A549 (cell line): Measurements from ENCODE around the gene EMP3. TPM values are rescaled to one million over a fixed set of nuclear protein-coding genes. Genes with fewer than 3 reads are reported as not detected.

ENCODE experiments used
- ATAC-seq, 2 experiments: fragments of 200-7000 bp in 1 of 2; fragments of >200 bp in 1 of 2; cut with Nextera tagmentation in 1 of 2; cut with Tn5 transposase in 1 of 2; 3 replicates each; pipeline versions ENCODE4 v1.8.0 to v1.9.1; 2018 to 2020; ENCODE audit warnings: mild to moderate bottlenecking in 1 of 2, moderate library complexity in 1 of 2
- CTCF ChIA-PET: fragments of 300-600 bp; sonication (Branson Sonifier 250); formaldehyde crosslinking; extraction: SDS; loops from one replicate; lab custom pipeline; 2021; ENCODE audit warnings: antibody characterized with exemption, inconsistent platforms; lab: Yijun Ruan, JAX
- POLR2A ChIA-PET: fragments of 350-600 bp; formaldehyde crosslinking; extraction: SDS; loops from one replicate; lab custom pipeline; 2021; ENCODE audit warnings: antibody characterized with exemption, inconsistent platforms; lab: Yijun Ruan, JAX
- DNase-seq, 2 experiments: peaks; one replicate each; pipeline versions ENCODE4 v3.0.0 to v3.0.0-alpha.2; 2011 to 2016; ENCODE audit warnings: low read depth in 1 of 2, low spot score in 1 of 2
- FAIRE-seq: peaks from 2 replicates; lab custom pipeline; 2011; peaks lifted over from hg19 to GRCh38; lab: Jason Lieb, UNC
- H3K27ac ChIP-seq, 2 experiments: fragments of >200 bp; sonication (Bioruptor Twin); formaldehyde crosslinking; 3 replicates each; pipeline ENCODE4 v1.5.1; 2016 to 2017
- H3K4me1 ChIP-seq: fragments of >200 bp; sonication (Bioruptor Twin); formaldehyde crosslinking; 3 replicates; pipeline ENCODE4 v1.6.1; 2016
- H3K4me2 ChIP-seq: fragments of >200 bp; sonication (Bioruptor Twin); formaldehyde crosslinking; 3 replicates; pipeline ENCODE4 v1.6.1; 2016
- H3K4me3 ChIP-seq: fragments of >200 bp; sonication (Bioruptor Twin); formaldehyde crosslinking; 3 replicates; pipeline ENCODE4 v1.5.1; 2016
- H3K9me3 ChIP-seq: fragments of >200 bp; sonication (Bioruptor Twin); formaldehyde crosslinking; 3 replicates; pipeline ENCODE4 v1.6.1; 2016
- BHLHE40 ChIP-seq: IDR thresholded peaks from 2 replicates; pipeline ENCODE4 v1.6.1; 2012; ENCODE audit warnings: low read depth, low read length, inconsistent platforms
- CEBPB ChIP-seq, 2 experiments: fragments of >200 bp in 1 of 2; sonication (Bioruptor Twin) in 1 of 2; formaldehyde crosslinking in 1 of 2; IDR thresholded peaks; 2 replicates each; pipeline ENCODE4 v1.6.1; 2012 to 2016
- CHD2 ChIP-seq: fragments of 150-350 bp; IDR thresholded peaks from 2 replicates; pipeline ENCODE4 v1.6.1; 2014; ENCODE audit warnings: low read length; ENCODE audit not compliant: partially characterized antibody
- CTCF ChIP-seq: fragments of >200 bp; sonication (Bioruptor Twin); formaldehyde crosslinking; IDR thresholded peaks from 3 replicates; pipeline ENCODE4 v1.5.1; 2016
- EHF ChIP-seq: fragments of 250-450 bp; sonication (Bioruptor Pico); IDR thresholded peaks from 2 replicates; pipeline ENCODE4 v1.5.0; 2020; ENCODE audit warnings: mild to moderate bottlenecking
- FOSB ChIP-seq: fragments of 250-450 bp; sonication (Bioruptor Pico); IDR thresholded peaks from 2 replicates; pipeline ENCODE4 v1.5.0; 2020; ENCODE audit warnings: mild to moderate bottlenecking, moderate library complexity
- FOSL2 ChIP-seq, 2 experiments: fragments of 450-650 bp in 1 of 2; fragments of >200 bp in 1 of 2; sonication (Bioruptor Twin) in 1 of 2; formaldehyde crosslinking; IDR thresholded peaks; 2 replicates each; pipeline versions ENCODE4 v1.5.0 to v1.6.1; 2016 to 2020; ENCODE audit warnings: mild to moderate bottlenecking in 1 of 2, moderate library complexity in 1 of 2
- HDAC2 ChIP-seq: fragments of 200-600 bp; sonication (generic); IDR thresholded peaks from 2 replicates; pipeline ENCODE4 v1.6.1; 2016
- HES2 ChIP-seq: fragments of >200 bp; sonication (Bioruptor Twin); formaldehyde crosslinking; IDR thresholded peaks from 2 replicates; pipeline ENCODE4 v1.6.1; 2016
- HOXA7 ChIP-seq: fragments of 250-450 bp; sonication (Bioruptor Pico); IDR thresholded peaks from 2 replicates; pipeline ENCODE4 v1.5.0; 2020; ENCODE audit warnings: mild to moderate bottlenecking, moderate library complexity
- HOXB13 ChIP-seq: fragments of 250-450 bp; sonication (Bioruptor Pico); IDR thresholded peaks from 2 replicates; pipeline ENCODE4 v1.5.0; 2020; ENCODE audit warnings: low read depth, mild to moderate bottlenecking, moderate library complexity
- MAX ChIP-seq: IDR thresholded peaks from 2 replicates; pipeline ENCODE4 v1.6.1; 2012
- NPAS2 ChIP-seq: fragments of 250-450 bp; sonication (Bioruptor Pico); IDR thresholded peaks from 2 replicates; pipeline ENCODE4 v1.8.0; 2022; ENCODE audit warnings: mild to moderate bottlenecking, moderate library complexity, borderline replicate concordance
- PHF8 ChIP-seq: fragments of 200-600 bp; sonication (generic); IDR thresholded peaks from 2 replicates; pipeline ENCODE4 v1.6.1; 2016; ENCODE audit warnings: low read depth, mild to moderate bottlenecking, antibody characterized with exemption, moderate library complexity, borderline replicate concordance
- RARB ChIP-seq: fragments of 250-450 bp; sonication (Bioruptor Pico); IDR thresholded peaks from 2 replicates; pipeline ENCODE4 v1.8.0; 2021; ENCODE audit warnings: mild to moderate bottlenecking, moderate library complexity
- RCOR1 ChIP-seq: fragments of 150-350 bp; IDR thresholded peaks from 2 replicates; pipeline ENCODE4 v1.6.1; 2014; ENCODE audit warnings: antibody characterized with exemption, low read length, low read depth
- RFX5 ChIP-seq: fragments of 450-650 bp; IDR thresholded peaks from 2 replicates; pipeline ENCODE4 v1.7.1; 2014; ENCODE audit warnings: antibody characterized with exemption, mild to moderate bottlenecking, moderate library complexity
- SMC3 ChIP-seq: fragments of >200 bp; sonication (Bioruptor Twin); formaldehyde crosslinking; IDR thresholded peaks from 3 replicates; pipeline ENCODE4 v1.6.1; 2018; ENCODE audit warnings: inconsistent platforms
- SREBF2 ChIP-seq: fragments of 450-650 bp; IDR thresholded peaks from 2 replicates; pipeline ENCODE4 v1.6.1; 2014; ENCODE audit warnings: mild to moderate bottlenecking, moderate library complexity
- TFCP2L1 ChIP-seq: fragments of 250-450 bp; sonication (Bioruptor Pico); IDR thresholded peaks from 2 replicates; pipeline ENCODE4 v1.5.0; 2021; ENCODE audit warnings: mild to moderate bottlenecking
- TP53 ChIP-seq: fragments of 250-450 bp; sonication (Bioruptor Pico); IDR thresholded peaks from 2 replicates; pipeline ENCODE4 v1.5.0; 2021; ENCODE audit warnings: mild to moderate bottlenecking, moderate library complexity
- WGBS: methylation state at CpG from one replicate; pipeline ENCODE4 v1.1.6; 2017; ENCODE audit errors: missing lambda C conversion rate; 5-methylcytosine and 5-hydroxymethylcytosine counted together
- polyA plus RNA-seq, 4 experiments: library from polyadenylated mRNA; depleted of rRNA in 3 of 4; stranded (reverse); fragments of >200 nt; fragmentation: RNase III in 1 of 4; extraction: RNeasy Plus Mini Kit Qiagen cat#74134 plus additional on column Dnase treatment in 1 of 4; gene quantifications; 2 replicates in 3 of 4; 3 replicates in 1 of 4; pipeline ENCODE4 v1.2.3, GENCODE V29; 2011 to 2017
- TF ChIP-seq, protein P1 (sequence below): IDR thresholded peaks from 2 replicates; pipeline ENCODE4 v1.6.1; 2012; ENCODE audit warnings: low read depth, borderline replicate concordance
- TF ChIP-seq, protein P2 (sequence below): fragments of 150-350 bp; IDR thresholded peaks from 2 replicates; pipeline ENCODE4 v1.6.1; 2014; ENCODE audit warnings: low read depth, mild to moderate bottlenecking, low read length

Gene EMP3
- polyA plus RNA-seq, 2 of the 4 experiments (the other 2 are of a cell fraction) = 147 to 580 TPM

- Histone ChIP-seq H3K27ac (peak overlapping the region; percentile 90 to 97), H3K4me1 (peaks cover 8% of the 10 kb centered on the region), H3K4me2 (peak overlapping the region; percentile 95), H3K9me3 (no peaks in the 10 kb centered on the region), H3K4me3 (peak overlapping the region; percentile 51)
- FAIRE-seq (no peak), DNase-seq (no peak), ATAC-seq (no peak)
- 66% methylated on average over 9 of the region's 10 CpGs for WGBS
- no peak for TF ChIP-seq HOXA7 (CRISPR knock-in tag)
- TF ChIP-seq RARB (CRISPR knock-in tag) = no peak
- no peak for TF ChIP-seq RCOR1
- no peak for TF ChIP-seq PHF8
- TF ChIP-seq RFX5 = no peak
- no peak for TF ChIP-seq CTCF
- no peak for TF ChIP-seq SREBF2
- CTCF ChIA-PET = interaction anchor here (0.6 to 2.7 kb wide), 10 partner anchors 8 to 218 kb away, joined by 3 to 20 read pairs (median 5); partner anchors contain the start of genes GRIN2D and KDELR1
- POLR2A ChIA-PET = interaction anchor here (1.0 to 3.1 kb wide), 9 partner anchors 8 to 254 kb away, joined by 3 to 36 read pairs (median 5); partner anchors contain the start of genes CARD8, KDELR1, RPL18 and SPHK2
Observed at GRCh38 chr19:48364598-48365348, 39.4 kb downstream of the EMP3 start.

DNA sequence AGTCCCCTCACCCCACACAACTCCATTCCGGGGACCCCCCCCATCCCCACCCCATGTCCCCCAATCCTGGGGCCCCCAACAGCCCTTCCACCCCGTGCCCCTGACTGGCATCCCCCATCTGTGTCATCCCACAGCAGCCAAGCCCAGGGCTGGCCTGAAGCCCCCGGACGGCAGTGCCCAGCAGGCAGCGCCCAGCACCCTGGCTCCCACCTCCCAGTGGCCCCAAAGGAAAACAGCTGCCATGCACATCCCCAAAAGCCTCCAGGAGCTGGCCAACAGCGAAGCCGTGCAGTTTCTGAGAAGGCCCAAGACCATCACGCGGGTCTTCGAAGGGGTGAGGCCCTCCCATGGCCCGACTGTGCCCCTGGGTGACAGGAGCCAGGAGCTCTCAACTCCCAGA, 40.2 kb downstream of the EMP3 start:
- no peak overlapping the region for H3K4me3 ChIP-seq
- no peak overlapping the region for H3K4me2 ChIP-seq
- 96% methylated on average over 9 of the region's 11 CpGs for WGBS
- FAIRE-seq (no peak), DNase-seq (no peak), ATAC-seq (no peak)
- ChIA-PET CTCF (interaction anchor here (0.6 to 2.0 kb wide), 3 partner anchors 10 to 217 kb away, joined by 3 to 4 read pairs (median 3); no protein-coding TSS in a partner anchor), POLR2A (no interaction called here)
- TF ChIP-seq FOSL2 (IDR thresholded peaks at IDR 0.05) (no peak), FOSL2 (CRISPR knock-in tag; IDR thresholded peaks at IDR 0.05) (no peak), FOSB (CRISPR knock-in tag) (no peak), HDAC2 (no peak), NPAS2 (CRISPR knock-in tag) (no peak)
- H3K27ac ChIP-seq = peak overlapping the region in 1 of 2 experiments; percentile 97; a peak in 1 of 6 replicates
- H3K4me1 ChIP-seq = peaks cover 8% of the 10 kb centered on the region
- H3K9me3 ChIP-seq = no peaks in the 10 kb centered on the region

DNA sequence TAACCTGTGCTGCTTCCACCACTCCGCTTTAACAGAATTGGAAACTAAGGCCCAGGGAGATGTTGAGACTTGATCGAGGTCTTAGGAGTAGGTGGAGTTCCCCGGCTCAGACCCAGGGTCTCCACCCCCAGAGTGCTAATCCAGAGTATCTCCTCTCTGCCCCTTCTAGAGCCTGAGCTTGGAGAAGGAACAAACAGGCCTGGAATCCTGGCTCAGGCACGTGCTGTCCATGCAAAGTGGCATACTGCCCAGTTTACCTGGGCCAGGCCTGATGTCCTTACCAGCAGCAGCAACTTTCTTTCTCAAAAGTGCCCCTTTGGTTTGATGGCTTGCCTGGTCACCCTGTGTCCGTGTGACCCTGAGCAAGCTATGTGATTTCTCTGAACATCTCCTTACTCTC, 42.5 kb downstream of the EMP3 start:
- no peak for ATAC-seq
- no peak for FAIRE-seq
- peak overlapping the region in 1 of 2 experiments; percentile 43; a peak in 3 of 6 replicates for H3K27ac ChIP-seq
- 80% methylated on average over 5 of the region's 5 CpGs for WGBS
- POLR2A ChIA-PET = interaction anchor here (1.1 kb wide), 1 partner anchor 14 kb away, joined by 4 read pairs; no protein-coding TSS in a partner anchor
- peaks cover 23% of the 10 kb centered on the region for H3K4me1 ChIP-seq
- DNase-seq = no peak
- TF ChIP-seq RFX5 (no peak), TP53 (CRISPR knock-in tag) (no peak), MAX (no peak), RCOR1 (no peak), BHLHE40 (no peak)
- no peaks in the 10 kb centered on the region for H3K9me3 ChIP-seq
- no peak overlapping the region for H3K4me3 ChIP-seq
- H3K4me2 ChIP-seq = no peak overlapping the region
- CTCF ChIA-PET = interaction anchor here (1.1 to 6.7 kb wide), 3 partner anchors 20 to 34 kb away, joined by 3 to 54 read pairs (median 3); partner anchors contain the start of gene KDELR1

DNA sequence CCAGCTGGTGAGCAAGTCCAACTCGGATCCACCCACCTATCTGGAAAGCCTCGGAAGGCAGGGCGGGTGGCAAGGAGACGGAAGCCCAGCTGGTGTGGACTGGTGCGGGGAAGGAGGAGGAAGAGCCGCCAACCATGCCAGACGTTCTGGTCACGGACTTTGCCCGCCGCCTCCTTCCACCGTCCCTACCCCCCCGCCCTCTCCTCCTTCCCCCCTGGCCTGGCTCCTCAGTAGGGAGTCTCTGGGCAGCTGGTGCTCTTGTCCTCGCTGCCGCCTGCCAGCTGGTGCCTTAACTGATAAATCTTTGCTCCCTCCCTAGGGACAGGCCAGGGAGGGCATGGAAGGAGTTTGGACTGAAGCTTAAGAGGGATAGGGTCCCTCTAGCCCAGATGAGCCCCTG, 43.6 kb downstream of the EMP3 start:
- Histone ChIP-seq H3K4me1 (peaks cover 28% of the 10 kb centered on the region), H3K4me3 (no peak overlapping the region), H3K9me3 (no peaks in the 10 kb centered on the region), H3K27ac (peak overlapping the region in 1 of 2 experiments; percentile 27; a peak in 1 of 6 replicates), H3K4me2 (no peak overlapping the region)
- DNase-seq (no peak), ATAC-seq (no peak), FAIRE-seq (no peak)
- WGBS = 92% methylated on average over 10 of the region's 14 CpGs
- POLR2A ChIA-PET = no interaction called here
- CTCF ChIA-PET = interaction anchor here (1.2 to 6.7 kb wide), 2 partner anchors 21 to 22 kb away, joined by 3 to 54 read pairs; partner anchors contain the start of gene KDELR1
- no peak for TF ChIP-seq HOXB13 (CRISPR knock-in tag)
- TF ChIP-seq SMC3 = no peak
- no peak for TF ChIP-seq BHLHE40
- no peak for TF ChIP-seq HES2
- TF ChIP-seq SREBF2 = no peak
- TF ChIP-seq CEBPB (IDR thresholded peaks at IDR 0.05) = no peak
- TF ChIP-seq EHF = no peak
- no peak for TF ChIP-seq CHD2
- no peak for TF ChIP-seq TFCP2L1 (CRISPR knock-in tag)
- no peak for TF ChIP-seq FOSB (CRISPR knock-in tag)
- TF ChIP-seq, protein P1, sequence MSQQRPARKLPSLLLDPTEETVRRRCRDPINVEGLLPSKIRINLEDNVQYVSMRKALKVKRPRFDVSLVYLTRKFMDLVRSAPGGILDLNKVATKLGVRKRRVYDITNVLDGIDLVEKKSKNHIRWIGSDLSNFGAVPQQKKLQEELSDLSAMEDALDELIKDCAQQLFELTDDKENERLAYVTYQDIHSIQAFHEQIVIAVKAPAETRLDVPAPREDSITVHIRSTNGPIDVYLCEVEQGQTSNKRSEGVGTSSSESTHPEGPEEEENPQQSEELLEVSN = no peak
- TF ChIP-seq, protein P2, sequence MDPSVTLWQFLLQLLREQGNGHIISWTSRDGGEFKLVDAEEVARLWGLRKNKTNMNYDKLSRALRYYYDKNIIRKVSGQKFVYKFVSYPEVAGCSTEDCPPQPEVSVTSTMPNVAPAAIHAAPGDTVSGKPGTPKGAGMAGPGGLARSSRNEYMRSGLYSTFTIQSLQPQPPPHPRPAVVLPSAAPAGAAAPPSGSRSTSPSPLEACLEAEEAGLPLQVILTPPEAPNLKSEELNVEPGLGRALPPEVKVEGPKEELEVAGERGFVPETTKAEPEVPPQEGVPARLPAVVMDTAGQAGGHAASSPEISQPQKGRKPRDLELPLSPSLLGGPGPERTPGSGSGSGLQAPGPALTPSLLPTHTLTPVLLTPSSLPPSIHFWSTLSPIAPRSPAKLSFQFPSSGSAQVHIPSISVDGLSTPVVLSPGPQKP = no peak
- TF ChIP-seq TP53 (CRISPR knock-in tag) = no peak
